Stomach smooth muscle (tissue), 2 donors: ENCODE measurements around the gene LDHB.
"Not testable (repeated sequence)": the region's sequence is repeated elsewhere in the genome, so short reads cannot be mapped to it uniquely, and the experiment has no call there.

Experiments used
- H3K27ac ChIP-seq: one replicate; pipeline ENCODE4 v1.7.0; 2013; ENCODE audit warnings: mild to moderate bottlenecking, low read length, inconsistent platforms
- H3K27me3 ChIP-seq, 2 donors: one replicate each; pipeline ENCODE4 v1.7.0; 2013; ENCODE audit warnings: low read length in 2 of 2; ENCODE audit not compliant: insufficient read depth in 2 of 2, control insufficient read depth in 1 of 2
- H3K36me3 ChIP-seq, 2 donors: one replicate each; pipeline ENCODE4 v1.7.0; 2013; ENCODE audit warnings: low read length in 2 of 2; ENCODE audit not compliant: control insufficient read depth in 2 of 2, insufficient read depth in 2 of 2
- H3K4me1 ChIP-seq: one replicate; pipeline ENCODE4 v1.7.0; 2013; ENCODE audit warnings: low read length; ENCODE audit not compliant: control insufficient read depth, insufficient read depth
- H3K4me3 ChIP-seq, 2 donors: one replicate each; pipeline ENCODE4 v1.7.0; 2013; ENCODE audit warnings: low read length in 2 of 2
- H3K9ac ChIP-seq, 2 donors: one replicate each; pipeline ENCODE4 v1.7.0; 2013; ENCODE audit warnings: low read length in 2 of 2, mild to moderate bottlenecking in 1 of 2
- H3K9me3 ChIP-seq, 2 donors: one replicate each; pipeline ENCODE4 v1.7.0; 2013; ENCODE audit warnings: low read length in 2 of 2; ENCODE audit not compliant: control insufficient read depth in 2 of 2
- donor health status: healthy.
- donor health status: Pancreatic carcinoma.

Gene LDHB

DNA sequence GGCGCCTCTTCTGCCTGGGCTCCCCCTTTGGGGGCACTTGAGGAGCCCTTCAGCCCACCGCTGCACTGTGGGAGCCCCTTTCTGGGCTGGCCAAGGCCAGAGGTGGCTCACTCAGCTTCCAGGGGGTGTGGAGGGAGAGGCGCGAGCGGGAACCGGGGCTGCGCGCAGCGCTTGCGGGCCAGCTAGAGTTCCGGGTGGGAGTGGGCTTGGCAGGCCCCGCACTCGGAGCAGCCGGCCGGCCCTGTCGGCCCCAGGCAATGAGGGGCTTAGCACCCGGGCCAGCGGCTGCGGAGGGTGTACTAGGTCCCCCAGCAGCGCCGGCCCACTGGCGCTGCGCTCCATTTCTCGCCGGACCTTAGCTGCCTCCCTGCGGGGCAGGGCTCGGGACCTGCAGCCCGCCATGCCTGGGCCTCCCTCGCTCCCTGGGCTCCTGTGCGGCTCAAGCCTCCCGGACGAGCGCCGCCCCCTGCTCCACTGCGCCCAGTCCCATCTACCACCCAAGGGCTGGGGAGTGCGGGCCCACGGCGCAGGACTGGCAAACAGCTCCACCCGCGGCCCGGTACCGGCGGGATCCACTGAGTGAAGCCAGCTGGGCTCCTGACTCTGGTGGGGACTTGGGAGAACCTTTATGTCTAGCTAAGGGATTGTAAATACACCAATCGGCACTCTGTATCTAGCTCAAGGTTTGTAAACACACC, 3.9 kb upstream of the LDHB start:
- H3K27ac ChIP-seq, H3K4me1 ChIP-seq, H3K9ac ChIP-seq, H3K9me3 ChIP-seq, H3K27me3 ChIP-seq, H3K4me3 ChIP-seq, H3K36me3 ChIP-seq: not testable (repeated sequence)

GRCh38 chr12:21659383-21659782, 1.7 kb upstream of the LDHB start:
- Histone ChIP-seq H3K36me3 (peaks cover 0 to under 1% of the 10 kb centered on the region in 2 donors), H3K4me1 (no peaks in the 10 kb centered on the region), H3K9ac (no peak overlapping the region), H3K9me3 (no peaks in the 10 kb centered on the region), H3K27ac (no peak overlapping the region), H3K27me3 (no peaks in the 10 kb centered on the region), H3K4me3 (no peak overlapping the region)

GRCh38 chr12:21656905-21657325, 727 bp downstream of the LDHB start:
- peak overlapping the region; percentile 86 to 94 for H3K9ac ChIP-seq
- peak overlapping the region; percentile 88 for H3K27ac ChIP-seq
- peaks cover 15 to 17% of the 10 kb centered on the region in 2 donors for H3K36me3 ChIP-seq
- H3K9me3 ChIP-seq, result no peaks in the 10 kb centered on the region
- peak overlapping the region; percentile 94 to 97 for H3K4me3 ChIP-seq
- no peaks in the 10 kb centered on the region for H3K4me1 ChIP-seq
- no peaks in the 10 kb centered on the region for H3K27me3 ChIP-seq

- Histone ChIP-seq H3K27ac (no peak overlapping the region), H3K4me1 (no peaks in the 10 kb centered on the region), H3K36me3 (peaks cover 23 to 24% of the 10 kb centered on the region in 2 donors), H3K9ac (peak overlapping the region in 1 of 2 donors; percentile 94), H3K9me3 (no peaks in the 10 kb centered on the region), H3K27me3 (no peaks in the 10 kb centered on the region), H3K4me3 (no peak overlapping the region)
These were observed 2.1 kb downstream of the LDHB start for GRCh38 chr12:21655591-21655990.

- Histone ChIP-seq H3K27me3 (no peaks in the 10 kb centered on the region), H3K9me3 (no peaks in the 10 kb centered on the region), H3K27ac (no peak overlapping the region), H3K36me3 (peaks cover 38 to 43% of the 10 kb centered on the region in 2 donors), H3K9ac (no peak overlapping the region), H3K4me1 (no peaks in the 10 kb centered on the region), H3K4me3 (no peak overlapping the region)
These were observed 5.8 kb downstream of the LDHB start for GRCh38 chr12:21651821-21652220.

GRCh38 chr12:21650997-21651396, 6.6 kb downstream of the LDHB start:
- Histone ChIP-seq H3K4me1 (no peaks in the 10 kb centered on the region), H3K36me3 (peaks cover 41 to 49% of the 10 kb centered on the region in 2 donors), H3K27me3 (no peaks in the 10 kb centered on the region), H3K4me3 (no peak overlapping the region), H3K9ac (no peak overlapping the region), H3K9me3 (no peaks in the 10 kb centered on the region), H3K27ac (no peak overlapping the region)

DNA sequence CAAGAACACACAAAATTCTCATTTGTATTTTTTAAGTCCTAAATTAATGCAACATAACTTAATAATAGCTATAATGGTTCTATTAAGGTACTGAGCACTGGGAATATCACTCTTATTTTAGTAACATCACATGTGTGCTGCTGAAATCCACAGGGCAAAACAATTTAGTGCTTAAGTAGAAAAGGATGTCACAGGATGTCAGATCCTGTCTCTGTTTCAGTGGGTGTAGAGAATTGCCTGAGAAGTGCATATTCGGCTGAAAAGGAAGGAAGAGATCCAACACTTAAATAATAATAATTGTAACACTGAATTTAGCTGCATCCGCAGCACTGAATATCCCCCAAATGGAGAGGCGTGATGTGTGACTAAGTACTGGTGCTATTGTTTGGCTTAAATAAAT, 8.6 kb downstream of the LDHB start:
- H3K9me3 ChIP-seq, result no peaks in the 10 kb centered on the region
- peaks cover 40 to 57% of the 10 kb centered on the region in 2 donors for H3K36me3 ChIP-seq

DNA sequence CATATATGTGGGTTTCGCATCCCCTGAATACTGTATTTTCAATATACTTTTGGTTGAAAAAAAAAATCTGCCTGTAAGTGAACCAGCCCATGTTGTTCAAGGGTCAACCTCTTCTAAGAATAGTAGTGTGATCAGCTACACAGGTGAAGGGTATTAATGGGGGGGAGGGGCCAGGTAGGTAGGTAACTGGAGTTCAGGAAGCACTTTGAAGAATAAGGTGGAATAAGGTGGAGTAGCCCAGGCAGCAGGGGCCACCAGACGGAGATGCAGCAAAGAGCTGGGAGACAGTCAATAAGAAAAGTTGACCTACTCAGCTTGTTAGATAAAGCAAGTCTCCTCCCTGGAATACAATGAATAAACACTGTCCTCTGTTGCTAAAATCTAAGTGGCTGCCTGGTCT, 9.3 kb downstream of the LDHB start:
- H3K4me1 ChIP-seq, result no peaks in the 10 kb centered on the region
- peaks cover 37 to 59% of the 10 kb centered on the region in 2 donors for H3K36me3 ChIP-seq

More for the DNA sequence above, 8.6 kb downstream of the LDHB start:
- no peaks in the 10 kb centered on the region for H3K27me3 ChIP-seq
- no peak overlapping the region for H3K27ac ChIP-seq
- no peak overlapping the region for H3K4me3 ChIP-seq
- H3K9ac ChIP-seq, result no peak overlapping the region
- H3K4me1 ChIP-seq, result no peaks in the 10 kb centered on the region

DNA sequence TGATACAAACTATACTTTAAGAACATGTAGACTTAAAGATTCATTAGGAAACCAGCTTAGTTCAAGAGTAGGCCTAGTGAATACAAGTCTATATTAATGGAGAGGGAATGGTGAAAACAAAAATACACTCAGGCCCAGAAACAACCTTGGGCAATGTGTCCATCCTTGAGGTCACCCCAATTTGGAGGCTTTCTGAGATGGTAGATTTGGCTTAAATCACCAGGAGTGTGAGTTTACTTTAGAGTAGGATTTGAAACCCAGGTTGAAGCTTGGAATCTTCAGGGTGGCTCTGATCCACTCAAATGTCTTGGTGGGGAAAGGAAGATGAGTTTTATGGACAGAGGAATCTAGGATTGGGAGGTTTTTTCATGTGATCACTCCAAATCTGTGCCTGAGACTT, 10.5 kb downstream of the LDHB start:
- Histone ChIP-seq H3K9me3 (no peaks in the 10 kb centered on the region), H3K9ac (no peak overlapping the region), H3K4me1 (no peaks in the 10 kb centered on the region), H3K4me3 (no peak overlapping the region), H3K27ac (no peak overlapping the region), H3K27me3 (no peaks in the 10 kb centered on the region), H3K36me3 (peaks cover 38 to 59% of the 10 kb centered on the region in 2 donors)

More for the DNA sequence above, 9.3 kb downstream of the LDHB start:
- Histone ChIP-seq H3K9ac (no peak overlapping the region), H3K9me3 (no peaks in the 10 kb centered on the region), H3K27me3 (no peaks in the 10 kb centered on the region), H3K4me3 (no peak overlapping the region), H3K27ac (no peak overlapping the region)

DNA sequence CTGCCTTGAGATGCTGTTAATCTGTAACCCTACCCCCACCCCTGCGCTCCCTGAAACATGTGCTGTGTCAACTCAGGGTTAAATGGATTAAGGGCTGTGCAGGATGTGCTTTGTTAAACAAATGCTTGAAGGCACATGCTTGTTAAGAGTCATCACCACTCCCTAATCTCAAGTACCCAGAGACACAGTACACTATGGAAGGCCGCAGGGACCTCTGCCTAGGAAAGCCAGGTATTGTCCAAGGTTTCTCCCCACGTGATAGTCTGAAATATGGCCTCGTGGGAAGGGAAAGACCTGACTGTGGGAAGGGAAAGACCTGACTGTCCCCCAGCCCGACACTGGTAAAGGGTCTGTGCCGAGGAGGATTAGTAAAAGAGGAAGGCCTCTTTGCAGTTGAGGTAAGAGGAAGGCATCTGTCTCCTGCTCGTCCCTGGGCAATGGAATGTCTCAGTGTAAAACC, 12.6 kb downstream of the LDHB start:
- H3K36me3 ChIP-seq, result peaks cover 41 to 58% of the 10 kb centered on the region in 2 donors
- H3K27ac ChIP-seq, result not testable (repeated sequence)

DNA sequence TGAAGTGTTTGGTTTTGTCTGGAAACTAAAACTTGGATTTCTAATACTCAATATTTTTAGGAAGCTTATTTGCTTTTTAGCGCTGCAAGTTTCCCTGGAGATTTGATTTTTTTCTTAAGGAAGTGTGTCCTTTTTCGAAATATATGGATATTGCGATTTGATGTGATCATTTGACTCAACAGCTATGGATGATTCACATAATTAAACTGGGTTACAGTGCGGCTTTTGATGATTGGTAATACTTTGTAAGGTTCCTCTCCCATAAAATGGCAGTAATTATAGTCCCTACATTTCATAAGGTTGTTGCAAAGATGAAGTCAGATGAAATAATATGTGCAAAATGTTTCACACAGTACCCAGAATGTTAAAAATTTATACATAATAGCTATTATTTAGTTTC, 13.1 kb downstream of the LDHB start:
- H3K27ac ChIP-seq, result no peak overlapping the region
- H3K9ac ChIP-seq, result no peak overlapping the region
- peaks cover 41 to 57% of the 10 kb centered on the region in 2 donors for H3K36me3 ChIP-seq
- H3K27me3 ChIP-seq, result no peaks in the 10 kb centered on the region
- H3K9me3 ChIP-seq, result no peaks in the 10 kb centered on the region
- no peak overlapping the region for H3K4me3 ChIP-seq
- H3K4me1 ChIP-seq, result no peaks in the 10 kb centered on the region

More for the DNA sequence above, 12.6 kb downstream of the LDHB start:
- not testable (repeated sequence) for H3K27me3 ChIP-seq, H3K9ac ChIP-seq, H3K9me3 ChIP-seq, H3K4me3 ChIP-seq, H3K4me1 ChIP-seq
